A549 (cell line): ENCODE measurements around the gene ASB1.

Experiments used
- JUN ChIP-seq, 2 experiments: fragments of >200 bp; sonication (Bioruptor Twin); formaldehyde crosslinking; IDR thresholded peaks; 2 replicates in 1 of 2; 3 replicates in 1 of 2; pipeline ENCODE4 v1.6.1; 2016 to 2017
- PBX3 ChIP-seq: IDR thresholded peaks from 2 replicates; pipeline ENCODE4 v1.6.1; 2012
- RAD21 ChIP-seq, 2 experiments: fragments of >200 bp in 1 of 2; sonication (Bioruptor Twin) in 1 of 2; formaldehyde crosslinking in 1 of 2; IDR thresholded peaks in 1 of 2; conservative IDR thresholded peaks in 1 of 2; 2 replicates in 1 of 2; 3 replicates in 1 of 2; pipeline ENCODE4 v1.6.1; 2012 to 2018; ENCODE audit warnings: inconsistent platforms in 1 of 2
- SMC3 ChIP-seq: fragments of >200 bp; sonication (Bioruptor Twin); formaldehyde crosslinking; IDR thresholded peaks from 3 replicates; pipeline ENCODE4 v1.6.1; 2018; ENCODE audit warnings: inconsistent platforms

GRCh38 chr2:238420878-238421694 lies 5.6 kb upstream of the ASB1 start:
- TF ChIP-seq PBX3 (no peak), RAD21 (conservative IDR thresholded peaks at IDR 0.05 in 1 of 2, IDR thresholded peaks at IDR 0.05 in 1 of 2) (no peak), JUN (IDR thresholded peaks at IDR 0.05) (no peak), SMC3 (no peak)
